ENCODE data around the gene TEPSIN.

TEPSIN gene

GRCh38 chr17:81282141-81282540, 43.3 kb upstream of the TEPSIN start:
- Histone ChIP-seq H4K8ac (ENCODE audit: low read length) (no peak overlapping the region), H2BK5ac (ENCODE audit: low read depth, low read length, poor library complexity, severe bottlenecking) (no peak overlapping the region), H3K4me1 (ENCODE audit: control insufficient read depth, insufficient read depth, low read depth, low read length) (no peaks in the 10 kb centered on the region), H3K23ac (ENCODE audit: low read length in 2 of 2) (no peak overlapping the region), H4K91ac (ENCODE audit: low read length) (no peak overlapping the region), H2BK120ac (ENCODE audit: low read depth, low read length) (no peak overlapping the region), H3K36me3 (ENCODE audit: control insufficient read depth in 1 of 2, insufficient read depth in 2 of 2, low read depth in 1 of 2, low read length in 2 of 2) (peaks cover 40 to 82% of the 10 kb centered on the region in 2 experiments), H2BK12ac (ENCODE audit: low read length in 2 of 2) (no peak overlapping the region), H3K4me3 (ENCODE audit: insufficient read depth in 1 of 2, low read depth in 1 of 2, low read length in 2 of 2) (no peak overlapping the region), H2AFZ (ENCODE audit: low read depth, low read length) (no peak overlapping the region), H3K79me1 (replicated peaks; ENCODE audit: low read length, poor library complexity, severe bottlenecking) (peaks cover 51% of the 10 kb centered on the region), H2BK15ac (ENCODE audit: low read depth, poor library complexity, severe bottlenecking) (no peak overlapping the region), H3K4me2 (ENCODE audit: low read length, poor library complexity, severe bottlenecking) (no peak overlapping the region), H3K9ac (ENCODE audit: low read length) (no peak overlapping the region), H3K9me3 (ENCODE audit: control insufficient read depth, low read length) (no peaks in the 10 kb centered on the region), H3K4ac (ENCODE audit: low read depth in 1 of 2, low read length in 2 of 2) (no peak overlapping the region), H3K18ac (ENCODE audit: low read depth in 1 of 2, low read length in 2 of 2) (no peak overlapping the region), H2AK5ac (ENCODE audit: low read length, severe bottlenecking) (no peak overlapping the region), H3K27me3 (ENCODE audit: control insufficient read depth in 1 of 2, insufficient read depth in 1 of 2, low read length in 2 of 2) (no peaks in the 10 kb centered on the region), H3K14ac (ENCODE audit: low read length in 2 of 2) (no peak overlapping the region), H3K27ac (ENCODE audit: low read length, poor library complexity, severe bottlenecking) (no peak overlapping the region)
- DNase-seq: no peak
- 96% methylated on average over 33 of the region's 33 CpGs for WGBS

- Histone ChIP-seq H2BK15ac (ENCODE audit: low read depth, poor library complexity, severe bottlenecking) (no peak overlapping the region), H2AFZ (ENCODE audit: low read depth, low read length) (no peak overlapping the region), H4K91ac (ENCODE audit: low read length) (no peak overlapping the region), H3K9ac (ENCODE audit: low read length) (no peak overlapping the region), H2AK5ac (ENCODE audit: low read length, severe bottlenecking) (no peak overlapping the region), H3K14ac (ENCODE audit: low read length in 2 of 2) (no peak overlapping the region), H2BK120ac (ENCODE audit: low read depth, low read length) (no peak overlapping the region), H3K23ac (ENCODE audit: low read length in 2 of 2) (no peak overlapping the region), H3K27me3 (ENCODE audit: control insufficient read depth in 1 of 2, insufficient read depth in 1 of 2, low read length in 2 of 2) (no peaks in the 10 kb centered on the region), H3K4me3 (ENCODE audit: insufficient read depth in 1 of 2, low read depth in 1 of 2, low read length in 2 of 2) (no peak overlapping the region), H3K79me1 (replicated peaks; ENCODE audit: low read length, poor library complexity, severe bottlenecking) (peaks cover 39% of the 10 kb centered on the region), H3K4ac (ENCODE audit: low read depth in 1 of 2, low read length in 2 of 2) (no peak overlapping the region), H3K36me3 (ENCODE audit: control insufficient read depth in 1 of 2, insufficient read depth in 2 of 2, low read depth in 1 of 2, low read length in 2 of 2) (peaks cover 53 to 86% of the 10 kb centered on the region in 2 experiments), H3K9me3 (ENCODE audit: control insufficient read depth, low read length) (no peaks in the 10 kb centered on the region), H3K4me2 (ENCODE audit: low read length, poor library complexity, severe bottlenecking) (no peak overlapping the region), H2BK5ac (ENCODE audit: low read depth, low read length, poor library complexity, severe bottlenecking) (no peak overlapping the region), H3K18ac (ENCODE audit: low read depth in 1 of 2, low read length in 2 of 2) (no peak overlapping the region), H3K4me1 (ENCODE audit: control insufficient read depth, insufficient read depth, low read depth, low read length) (no peaks in the 10 kb centered on the region), H3K27ac (ENCODE audit: low read length, poor library complexity, severe bottlenecking) (no peak overlapping the region), H4K8ac (ENCODE audit: low read length) (no peak overlapping the region), H2BK12ac (ENCODE audit: low read length in 2 of 2) (no peak overlapping the region)
- DNase-seq: no peak
- WGBS: 97% methylated on average over 19 of the region's 24 CpGs
Observed at GRCh38 chr17:81280571-81280970, 41.7 kb upstream of the TEPSIN start.

- no peak overlapping the region for H2AK5ac ChIP-seq (ENCODE audit: low read length, severe bottlenecking)
- H3K4ac ChIP-seq (ENCODE audit: low read depth in 1 of 2, low read length in 2 of 2): no peak overlapping the region
- H2BK120ac ChIP-seq (ENCODE audit: low read depth, low read length): no peak overlapping the region
- no peaks in the 10 kb centered on the region for H3K9me3 ChIP-seq (ENCODE audit: control insufficient read depth, low read length)
- H3K14ac ChIP-seq (ENCODE audit: low read length in 2 of 2): no peak overlapping the region
- H3K4me1 ChIP-seq (ENCODE audit: control insufficient read depth, insufficient read depth, low read depth, low read length): no peaks in the 10 kb centered on the region
- no peak overlapping the region for H3K9ac ChIP-seq (ENCODE audit: low read length)
- H2BK12ac ChIP-seq (ENCODE audit: low read length in 2 of 2): no peak overlapping the region
- no peak overlapping the region for H3K4me2 ChIP-seq (ENCODE audit: low read length, poor library complexity, severe bottlenecking)
- H3K4me3 ChIP-seq (ENCODE audit: insufficient read depth in 1 of 2, low read depth in 1 of 2, low read length in 2 of 2): no peak overlapping the region
- no peak for DNase-seq
- no peak overlapping the region for H2BK15ac ChIP-seq (ENCODE audit: low read depth, poor library complexity, severe bottlenecking)
- no peak overlapping the region for H2AFZ ChIP-seq (ENCODE audit: low read depth, low read length)
- no peaks in the 10 kb centered on the region for H3K27me3 ChIP-seq (ENCODE audit: control insufficient read depth in 1 of 2, insufficient read depth in 1 of 2, low read length in 2 of 2)
- no peak overlapping the region for H4K91ac ChIP-seq (ENCODE audit: low read length)
- no peak overlapping the region for H3K23ac ChIP-seq (ENCODE audit: low read length in 2 of 2)
- no peak overlapping the region for H3K18ac ChIP-seq (ENCODE audit: low read depth in 1 of 2, low read length in 2 of 2)
- no peak overlapping the region for H3K27ac ChIP-seq (ENCODE audit: low read length, poor library complexity, severe bottlenecking)
- no peak overlapping the region for H4K8ac ChIP-seq (ENCODE audit: low read length)
- H2BK5ac ChIP-seq (ENCODE audit: low read depth, low read length, poor library complexity, severe bottlenecking): no peak overlapping the region
- H3K36me3 ChIP-seq (ENCODE audit: control insufficient read depth in 1 of 2, insufficient read depth in 2 of 2, low read depth in 1 of 2, low read length in 2 of 2): peaks cover 59 to 88% of the 10 kb centered on the region in 2 experiments
- WGBS: 98% methylated on average over 50 of the region's 50 CpGs
- peaks cover 33% of the 10 kb centered on the region for H3K79me1 ChIP-seq (replicated peaks; ENCODE audit: low read length, poor library complexity, severe bottlenecking)
Observed at GRCh38 chr17:81279278-81280275, 40.7 kb upstream of the TEPSIN start.

GRCh38 chr17:81278831-81279230, 40.0 kb upstream of the TEPSIN start:
- WGBS: 97% methylated on average over 8 of the region's 8 CpGs
- no peak overlapping the region for H3K18ac ChIP-seq (ENCODE audit: low read depth in 1 of 2, low read length in 2 of 2)
- no peak overlapping the region for H3K23ac ChIP-seq (ENCODE audit: low read length in 2 of 2)
- H3K36me3 ChIP-seq (ENCODE audit: control insufficient read depth in 1 of 2, insufficient read depth in 2 of 2, low read depth in 1 of 2, low read length in 2 of 2): peaks cover 66 to 95% of the 10 kb centered on the region in 2 experiments
- no peak overlapping the region for H3K4me3 ChIP-seq (ENCODE audit: insufficient read depth in 1 of 2, low read depth in 1 of 2, low read length in 2 of 2)
- no peak overlapping the region for H3K14ac ChIP-seq (ENCODE audit: low read length in 2 of 2)
- no peak overlapping the region for H4K8ac ChIP-seq (ENCODE audit: low read length)
- H2BK12ac ChIP-seq (ENCODE audit: low read length in 2 of 2): no peak overlapping the region
- no peak for DNase-seq
- H3K27ac ChIP-seq (ENCODE audit: low read length, poor library complexity, severe bottlenecking): no peak overlapping the region
- no peak overlapping the region for H4K91ac ChIP-seq (ENCODE audit: low read length)
- no peak overlapping the region for H2AFZ ChIP-seq (ENCODE audit: low read depth, low read length)
- H3K9ac ChIP-seq (ENCODE audit: low read length): no peak overlapping the region
- H3K27me3 ChIP-seq (ENCODE audit: control insufficient read depth in 1 of 2, insufficient read depth in 1 of 2, low read length in 2 of 2): no peaks in the 10 kb centered on the region
- H3K9me3 ChIP-seq (ENCODE audit: control insufficient read depth, low read length): no peaks in the 10 kb centered on the region
- no peak overlapping the region for H3K4ac ChIP-seq (ENCODE audit: low read depth in 1 of 2, low read length in 2 of 2)
- no peak overlapping the region for H2AK5ac ChIP-seq (ENCODE audit: low read length, severe bottlenecking)
- peaks cover 35% of the 10 kb centered on the region for H3K79me1 ChIP-seq (replicated peaks; ENCODE audit: low read length, poor library complexity, severe bottlenecking)
- no peaks in the 10 kb centered on the region for H3K4me1 ChIP-seq (ENCODE audit: control insufficient read depth, insufficient read depth, low read depth, low read length)
- H2BK5ac ChIP-seq (ENCODE audit: low read depth, low read length, poor library complexity, severe bottlenecking): no peak overlapping the region
- H2BK120ac ChIP-seq (ENCODE audit: low read depth, low read length): no peak overlapping the region
- H3K4me2 ChIP-seq (ENCODE audit: low read length, poor library complexity, severe bottlenecking): no peak overlapping the region
- no peak overlapping the region for H2BK15ac ChIP-seq (ENCODE audit: low read depth, poor library complexity, severe bottlenecking)

Measured in mesenchymal stem cell (in vitro differentiated cells and primary cell).